Testis (tissue), 3 donors: ENCODE results near the gene LEF1. TPM values are rescaled to one million over a fixed set of nuclear protein-coding genes. Genes with fewer than 3 reads are reported as not detected.

Source experiments
- DNase-seq: peaks from one replicate; pipeline ENCODE4 v3.0.0-alpha.2; 2019
- H3K27ac ChIP-seq, 2 donors: fragments of 200-600 bp; sonication (generic); one replicate each; pipeline ENCODE4 v1.5.1; 2019
- H3K27me3 ChIP-seq: fragments of 200-600 bp; sonication (generic); one replicate; pipeline ENCODE4 v1.5.1; 2019
- H3K36me3 ChIP-seq: fragments of 200-600 bp; sonication (generic); one replicate; pipeline ENCODE4 v1.5.1; 2017; ENCODE audit warnings: low read depth; ENCODE audit errors: missing control alignments
- H3K4me1 ChIP-seq: fragments of 200-600 bp; sonication (generic); one replicate; pipeline ENCODE4 v1.5.1; 2019
- H3K4me3 ChIP-seq, 2 donors: fragments of 200-600 bp; sonication (generic); one replicate each; pipeline ENCODE4 v1.5.1; 2017 to 2019
- H3K9me3 ChIP-seq: fragments of 200-600 bp; sonication (generic); one replicate; pipeline ENCODE4 v1.5.1; 2017
- POLR2A ChIP-seq: fragments of 450-650 bp; IDR thresholded peaks from one replicate; pipeline ENCODE4 v1.6.1; 2017; ENCODE audit warnings: antibody characterized with exemption, mild to moderate bottlenecking, moderate library complexity
- WGBS, 2 donors: methylation state at CpG; one replicate each; pipeline ENCODE4 v1.1.5; 2018; 5-methylcytosine and 5-hydroxymethylcytosine counted together
- intact Hi-C: fragments of 100-400 bp; cut with DNase I; formaldehyde crosslinking; loops from one replicate; pipeline ENCODE4 v1.15.1; 2023; ENCODE audit warnings: low total_unique reads
- polyA plus RNA-seq: library from polyadenylated mRNA; stranded (reverse); fragments of 350-450 nt; fragmentation: Illumina TruSeq; extraction: RNeasy Lipid Tissue Mini Kit (QIAGEN cat#74804); gene quantifications from one replicate; pipeline ENCODE4 v1.2.3, GENCODE V29; 2014; ENCODE audit warnings: low read depth, low replicate concordance; ENCODE audit not compliant: insufficient read depth
- total RNA-seq, 2 donors: library from RNA; depleted of rRNA; stranded (reverse); fragments of >200 nt; gene quantifications; one replicate each; pipeline ENCODE4 v1.2.3, GENCODE V29; 2016
- TF ChIP-seq, protein P1 (sequence below), 3 experiments: fragments of 450-650 bp in 2 of 3; fragments of 200-600 bp in 1 of 3; sonication (generic) in 1 of 3; IDR thresholded peaks; one replicate each; pipeline ENCODE4 v1.5.1; 2016 to 2019; ENCODE audit warnings: antibody characterized with exemption in 3 of 3, mild to moderate bottlenecking in 2 of 3, moderate library complexity in 1 of 3

LEF1 gene
- total and polyA plus RNA-seq, 3 donors from 2014 or later, result 35.0 to 63.5 (median 37.1) TPM

DNA sequence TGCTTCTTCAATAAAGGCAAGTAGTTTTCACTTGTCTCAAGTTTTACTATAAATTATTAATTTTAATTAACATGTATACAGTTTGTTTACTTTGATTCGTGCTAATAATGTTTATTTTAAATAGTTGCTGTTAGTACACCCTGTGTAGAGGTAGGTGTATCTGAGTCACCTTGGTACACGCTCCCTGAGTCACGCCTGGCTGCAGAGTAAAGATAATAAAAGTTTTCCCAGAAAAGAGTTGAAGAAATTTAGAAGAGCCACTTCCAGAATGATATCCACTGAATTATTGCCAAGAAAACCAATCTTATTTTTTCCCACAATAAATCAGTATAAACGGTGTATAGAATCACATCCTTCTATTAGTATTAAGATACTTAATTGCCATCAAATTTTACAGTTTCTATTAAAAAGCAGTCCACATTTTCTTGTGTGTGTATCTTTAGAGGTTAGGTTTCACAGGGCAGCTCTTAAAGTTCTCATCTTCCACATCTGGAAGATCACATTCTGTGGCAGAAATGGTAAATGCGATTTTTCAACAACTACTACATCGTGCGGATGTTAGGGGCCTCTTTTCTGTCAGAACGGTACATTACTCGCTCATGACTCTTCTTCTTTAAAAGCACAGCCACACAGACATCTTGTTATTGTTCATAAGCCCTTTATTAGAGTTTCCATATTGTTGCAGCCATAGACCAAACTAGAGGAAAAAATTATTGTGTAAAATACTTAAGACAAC lies 123.6 kb downstream of the LEF1 start:
- no peaks in the 10 kb centered on the region for H3K9me3 ChIP-seq
- no peak overlapping the region for H3K27ac ChIP-seq
- no peaks in the 10 kb centered on the region for H3K4me1 ChIP-seq
- intact Hi-C loops, result no loop called here
- no peaks in the 10 kb centered on the region for H3K36me3 ChIP-seq
- H3K4me3 ChIP-seq, result no peak overlapping the region
- no peaks in the 10 kb centered on the region for H3K27me3 ChIP-seq
- DNase-seq, result no peak
- 76 to 88% methylated on average over 9 of the region's 9 CpGs for WGBS, 2 donors
- TF ChIP-seq, protein P1, sequence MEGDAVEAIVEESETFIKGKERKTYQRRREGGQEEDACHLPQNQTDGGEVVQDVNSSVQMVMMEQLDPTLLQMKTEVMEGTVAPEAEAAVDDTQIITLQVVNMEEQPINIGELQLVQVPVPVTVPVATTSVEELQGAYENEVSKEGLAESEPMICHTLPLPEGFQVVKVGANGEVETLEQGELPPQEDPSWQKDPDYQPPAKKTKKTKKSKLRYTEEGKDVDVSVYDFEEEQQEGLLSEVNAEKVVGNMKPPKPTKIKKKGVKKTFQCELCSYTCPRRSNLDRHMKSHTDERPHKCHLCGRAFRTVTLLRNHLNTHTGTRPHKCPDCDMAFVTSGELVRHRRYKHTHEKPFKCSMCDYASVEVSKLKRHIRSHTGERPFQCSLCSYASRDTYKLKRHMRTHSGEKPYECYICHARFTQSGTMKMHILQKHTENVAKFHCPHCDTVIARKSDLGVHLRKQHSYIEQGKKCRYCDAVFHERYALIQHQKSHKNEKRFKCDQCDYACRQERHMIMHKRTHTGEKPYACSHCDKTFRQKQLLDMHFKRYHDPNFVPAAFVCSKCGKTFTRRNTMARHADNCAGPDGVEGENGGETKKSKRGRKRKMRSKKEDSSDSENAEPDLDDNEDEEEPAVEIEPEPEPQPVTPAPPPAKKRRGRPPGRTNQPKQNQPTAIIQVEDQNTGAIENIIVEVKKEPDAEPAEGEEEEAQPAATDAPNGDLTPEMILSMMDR (IDR thresholded peaks at IDR 0.05), result no peak
- no peak for TF ChIP-seq POLR2A

DNA sequence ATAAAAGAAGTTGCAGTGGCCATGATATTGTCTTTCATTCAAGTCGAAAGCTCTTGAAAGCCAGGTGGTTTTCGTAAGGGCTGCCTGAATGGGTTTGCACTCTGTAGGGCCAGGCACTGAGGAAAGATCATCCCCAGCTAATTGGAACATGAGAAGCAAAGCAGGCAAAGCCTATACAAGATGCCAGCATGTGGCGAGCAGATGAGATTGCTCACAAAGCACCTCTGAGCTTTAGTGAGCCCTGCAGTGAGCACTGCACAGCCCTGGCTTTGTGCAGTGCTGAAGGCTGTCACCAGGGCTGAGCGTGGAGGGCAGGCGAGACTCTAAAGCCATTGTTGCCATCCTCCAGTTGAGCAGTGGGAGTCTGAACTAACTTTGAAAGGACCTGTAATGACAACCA lies 125.2 kb downstream of the LEF1 start:
- Histone ChIP-seq H3K27me3 (no peaks in the 10 kb centered on the region), H3K9me3 (no peaks in the 10 kb centered on the region)
- 75 to 87% methylated on average over 5 of the region's 5 CpGs for WGBS, 2 donors

DNA sequence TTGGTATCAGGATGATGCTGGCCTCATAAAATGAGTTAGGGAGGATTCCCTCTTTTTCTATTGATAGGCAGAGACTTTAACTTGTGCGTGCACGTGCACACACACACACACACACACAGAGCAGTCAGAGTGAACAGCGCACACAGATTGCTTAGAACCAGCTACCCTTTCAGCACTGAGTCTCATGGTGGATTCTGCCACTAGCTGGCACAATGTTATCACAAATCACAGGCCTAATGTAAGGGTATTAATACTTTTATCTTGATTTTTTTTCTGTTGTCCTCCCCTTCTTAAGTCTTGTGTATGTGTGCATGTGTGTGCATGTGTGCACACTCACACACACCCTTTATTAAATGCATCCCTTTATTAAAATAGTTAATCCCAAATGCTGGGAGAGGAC lies 125.8 kb downstream of the LEF1 start:
- DNase-seq, result no peak
- Histone ChIP-seq H3K27me3 (no peaks in the 10 kb centered on the region), H3K4me3 (no peak overlapping the region), H3K36me3 (no peaks in the 10 kb centered on the region), H3K27ac (no peak overlapping the region), H3K4me1 (no peaks in the 10 kb centered on the region), H3K9me3 (no peaks in the 10 kb centered on the region)
- TF ChIP-seq, protein P1 (IDR thresholded peaks at IDR 0.05), result no peak
- no peak for TF ChIP-seq POLR2A
- intact Hi-C loops, result no loop called here
- WGBS, 2 donors, result 85 to 89% methylated on average over 3 of the region's 3 CpGs

More for the DNA sequence above, 125.2 kb downstream of the LEF1 start:
- H3K4me1 ChIP-seq, result no peaks in the 10 kb centered on the region
- TF ChIP-seq, protein P1 (IDR thresholded peaks at IDR 0.05), result no peak
- TF ChIP-seq POLR2A, result no peak
- H3K4me3 ChIP-seq, result no peak overlapping the region
- H3K36me3 ChIP-seq, result no peaks in the 10 kb centered on the region
- no peak for DNase-seq
- no peak overlapping the region for H3K27ac ChIP-seq
- intact Hi-C loops, result no loop called here

DNA sequence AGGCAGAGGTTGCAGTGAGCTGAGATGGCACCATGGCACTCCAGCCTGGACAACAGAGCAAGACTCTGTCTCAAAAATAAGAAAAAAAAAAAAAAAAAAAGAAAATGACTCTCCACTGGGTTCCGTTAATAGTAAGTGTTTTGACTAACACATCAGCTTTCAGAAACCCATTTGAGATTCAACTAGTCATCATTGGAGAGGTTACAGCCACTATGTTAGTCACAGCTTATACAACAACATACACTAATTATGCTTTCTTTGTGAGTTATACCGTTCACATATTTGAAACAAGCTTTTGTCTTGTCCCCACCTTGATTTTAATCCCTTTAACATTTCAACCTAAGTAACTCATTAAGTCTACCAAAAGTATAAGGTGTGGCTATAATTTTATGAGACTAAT lies 130.8 kb downstream of the LEF1 start:
- WGBS, 2 donors, result 89 to 94% methylated on average over 2 of the region's 2 CpGs
- H3K4me1 ChIP-seq, result no peaks in the 10 kb centered on the region

More for the DNA sequence above, 130.8 kb downstream of the LEF1 start:
- H3K9me3 ChIP-seq, result no peaks in the 10 kb centered on the region
- no peak overlapping the region for H3K4me3 ChIP-seq
- intact Hi-C loops, result no loop called here
- no peak for DNase-seq
- H3K36me3 ChIP-seq, result no peaks in the 10 kb centered on the region
- no peaks in the 10 kb centered on the region for H3K27me3 ChIP-seq
- TF ChIP-seq, protein P1 (IDR thresholded peaks at IDR 0.05), result no peak
- no peak for TF ChIP-seq POLR2A
- H3K27ac ChIP-seq, result no peak overlapping the region
